Body of pancreas (tissue), 4 donors: ENCODE results near the gene COMMD1. TPM values are rescaled to one million over a fixed set of nuclear protein-coding genes. Genes with fewer than 3 reads are reported as not detected.

Experiments
- ATAC-seq: fragments of 150-250 bp; one replicate; pipeline ENCODE4 v1.9.1; 2016
- DNase-seq, 4 donors: peaks; one replicate each; pipeline ENCODE4 v3.0.0-alpha.2; 2019
- H3K27ac ChIP-seq, 4 donors: fragments of 200-600 bp; sonication (generic); 1 replicate in 3 of 4; 2 replicates in 1 of 4; pipeline versions ENCODE4 v1.5.1 to v1.6.1; 2016 to 2019; ENCODE audit warnings: mild to moderate bottlenecking in 1 of 4, mixed read lengths in 1 of 4, moderate library complexity in 1 of 4
- H3K27me3 ChIP-seq, 2 donors: fragments of 200-600 bp; sonication (generic); one replicate each; pipeline ENCODE4 v1.6.0; 2016; ENCODE audit warnings: mild to moderate bottlenecking in 1 of 2
- H3K36me3 ChIP-seq, 2 donors: fragments of 200-600 bp; sonication (generic); replicated peaks in 1 of 2; 2 replicates each; pipeline ENCODE4 v1.5.1; 2016; ENCODE audit warnings: low read depth in 2 of 2; ENCODE audit not compliant: insufficient read depth in 1 of 2
- H3K4me1 ChIP-seq: fragments of 200-600 bp; sonication (generic); one replicate; pipeline ENCODE4 v1.6.0; 2016
- H3K4me3 ChIP-seq, 2 donors: fragments of 200-600 bp; sonication (generic); 1 replicate in 1 of 2; 2 replicates in 1 of 2; pipeline ENCODE4 v1.5.1; 2016 to 2019
- H3K9me3 ChIP-seq, 3 donors: fragments of 200-600 bp; sonication (generic); 1 replicate in 2 of 3; 2 replicates in 1 of 3; pipeline ENCODE4 v1.5.1; 2016
- POLR2A ChIP-seq, 3 donors: fragments of 450-650 bp; IDR thresholded peaks; one replicate each; pipeline ENCODE4 v1.6.1; 2016; ENCODE audit warnings: antibody characterized with exemption in 3 of 3, mild to moderate bottlenecking in 2 of 3
- WGBS, 2 donors: methylation state at CpG; one replicate each; pipeline ENCODE4 v1.1.5; 2017; 5-methylcytosine and 5-hydroxymethylcytosine counted together
- intact Hi-C: fragments of 100-400 bp; cut with DNase I; formaldehyde crosslinking; loops from one replicate; pipeline ENCODE4 v1.15.1; 2023
- total RNA-seq, 2 donors: library from RNA; depleted of rRNA; stranded (reverse); fragments of >200 nt; gene quantifications; one replicate each; pipeline ENCODE4 v1.1.0, GENCODE V29; 2016
- TF ChIP-seq, protein P1 (sequence below), 7 experiments: fragments of 450-650 bp in 4 of 7; fragments of 200-600 bp in 3 of 7; sonication (generic) in 3 of 7; IDR thresholded peaks; one replicate each; pipeline ENCODE4 v1.5.1; 2016 to 2019; ENCODE audit warnings: antibody characterized with exemption in 7 of 7

Gene COMMD1
- total RNA-seq, 2 donors from 2014 or later: 19.1 to 37.9 TPM

DNA sequence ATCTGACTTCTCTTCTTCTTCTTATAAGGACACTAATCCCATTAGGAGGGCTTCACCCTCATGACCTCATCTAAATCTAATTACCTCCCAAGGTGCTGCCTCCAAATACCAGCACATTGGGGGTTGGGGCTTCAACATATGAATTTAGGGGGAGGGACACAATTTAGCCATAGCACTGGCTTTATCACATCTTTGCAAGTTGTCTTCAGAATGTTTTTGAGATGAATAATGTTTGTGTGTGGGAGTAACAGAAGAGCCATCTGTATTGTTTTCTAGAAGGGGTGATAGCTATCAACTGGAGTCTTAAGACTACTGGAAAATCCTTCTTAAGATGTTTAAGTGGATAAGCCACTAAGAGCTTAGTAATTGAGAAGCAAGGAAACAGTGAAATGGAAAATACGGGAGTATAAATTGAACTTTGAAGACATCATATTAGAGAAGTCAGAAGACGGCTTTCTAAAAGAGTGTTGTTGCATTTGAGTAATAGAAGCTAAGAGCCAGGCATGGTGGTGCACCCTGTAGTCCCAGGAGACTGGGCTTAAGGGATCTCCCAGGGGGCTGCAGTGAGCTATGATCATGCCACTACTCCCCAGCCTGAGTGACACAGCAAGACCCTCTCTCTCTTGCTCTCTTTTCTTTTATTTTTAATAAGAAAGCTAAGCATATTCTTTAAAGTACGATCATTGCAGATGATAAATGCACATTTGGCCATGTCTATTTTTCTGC is 257.8 kb downstream of the COMMD1 start:
- WGBS, 2 donors: 95 to 97% methylated on average over 3 of the region's 3 CpGs
- intact Hi-C loops: no loop called here

DNA sequence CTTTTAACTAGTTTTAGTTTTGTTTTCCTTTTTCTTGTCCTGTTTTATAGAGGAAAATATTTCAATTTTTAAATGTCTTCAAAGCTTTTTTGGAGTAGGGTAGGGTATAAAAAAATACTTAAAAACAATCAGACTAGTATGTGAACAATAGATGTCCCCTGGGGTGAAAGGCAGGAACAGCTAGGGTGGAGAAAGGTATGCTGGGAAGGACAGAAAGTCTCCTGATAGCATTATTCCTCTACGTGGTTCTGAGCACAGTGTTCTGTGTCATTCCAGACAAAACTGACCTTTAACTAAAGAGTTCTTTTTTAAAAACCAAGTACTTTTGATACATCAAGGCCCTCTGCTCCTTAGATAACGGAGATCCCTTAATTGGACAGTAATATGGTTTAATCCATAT is 258.4 kb downstream of the COMMD1 start:
- H3K4me3 ChIP-seq: no peak overlapping the region
- TF ChIP-seq, protein P1, sequence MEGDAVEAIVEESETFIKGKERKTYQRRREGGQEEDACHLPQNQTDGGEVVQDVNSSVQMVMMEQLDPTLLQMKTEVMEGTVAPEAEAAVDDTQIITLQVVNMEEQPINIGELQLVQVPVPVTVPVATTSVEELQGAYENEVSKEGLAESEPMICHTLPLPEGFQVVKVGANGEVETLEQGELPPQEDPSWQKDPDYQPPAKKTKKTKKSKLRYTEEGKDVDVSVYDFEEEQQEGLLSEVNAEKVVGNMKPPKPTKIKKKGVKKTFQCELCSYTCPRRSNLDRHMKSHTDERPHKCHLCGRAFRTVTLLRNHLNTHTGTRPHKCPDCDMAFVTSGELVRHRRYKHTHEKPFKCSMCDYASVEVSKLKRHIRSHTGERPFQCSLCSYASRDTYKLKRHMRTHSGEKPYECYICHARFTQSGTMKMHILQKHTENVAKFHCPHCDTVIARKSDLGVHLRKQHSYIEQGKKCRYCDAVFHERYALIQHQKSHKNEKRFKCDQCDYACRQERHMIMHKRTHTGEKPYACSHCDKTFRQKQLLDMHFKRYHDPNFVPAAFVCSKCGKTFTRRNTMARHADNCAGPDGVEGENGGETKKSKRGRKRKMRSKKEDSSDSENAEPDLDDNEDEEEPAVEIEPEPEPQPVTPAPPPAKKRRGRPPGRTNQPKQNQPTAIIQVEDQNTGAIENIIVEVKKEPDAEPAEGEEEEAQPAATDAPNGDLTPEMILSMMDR (IDR thresholded peaks at IDR 0.05): no peak
- no peak for TF ChIP-seq POLR2A (IDR thresholded peaks at IDR 0.05)
- H3K36me3 ChIP-seq: no peaks in the 10 kb centered on the region
- 58 to 63% methylated on average over 2 of the region's 2 CpGs for WGBS, 2 donors
- H3K4me1 ChIP-seq: no peaks in the 10 kb centered on the region
- no peaks in the 10 kb centered on the region for H3K9me3 ChIP-seq
- no peaks in the 10 kb centered on the region for H3K27me3 ChIP-seq
- DNase-seq (no peak), ATAC-seq (no peak)
- intact Hi-C loops: no loop called here
- H3K27ac ChIP-seq: no peak overlapping the region

More for the DNA sequence above, 257.8 kb downstream of the COMMD1 start:
- DNase-seq: no peak
- Histone ChIP-seq H3K27ac (no peak overlapping the region), H3K9me3 (no peaks in the 10 kb centered on the region), H3K36me3 (no peaks in the 10 kb centered on the region), H3K27me3 (no peaks in the 10 kb centered on the region), H3K4me3 (no peak overlapping the region), H3K4me1 (no peaks in the 10 kb centered on the region)
- TF ChIP-seq POLR2A (IDR thresholded peaks at IDR 0.05): no peak
- TF ChIP-seq, protein P1 (IDR thresholded peaks at IDR 0.05): no peak
- ATAC-seq: no peak

DNA sequence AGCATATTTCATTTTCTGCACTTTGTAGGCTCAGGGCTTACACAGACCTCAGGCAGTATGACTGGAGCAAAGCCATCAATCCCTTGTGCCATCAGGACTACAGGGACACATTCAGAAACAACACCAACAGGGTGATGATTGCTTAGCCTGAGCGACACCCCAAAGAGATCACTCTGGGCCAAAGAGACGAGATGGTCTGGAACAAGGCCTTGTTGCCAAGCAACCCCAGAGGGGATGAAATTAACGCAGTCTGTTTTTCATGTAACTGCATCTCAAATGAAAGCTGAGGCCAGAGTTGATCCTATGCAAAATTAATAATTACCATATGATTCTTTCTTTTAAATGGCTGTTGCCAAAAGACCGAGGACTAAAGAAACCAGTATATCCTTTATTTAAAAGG is 270.3 kb downstream of the COMMD1 start:
- Histone ChIP-seq H3K9me3 (no peaks in the 10 kb centered on the region), H3K36me3 (no peaks in the 10 kb centered on the region), H3K27ac (no peak overlapping the region), H3K4me3 (no peak overlapping the region), H3K4me1 (no peaks in the 10 kb centered on the region), H3K27me3 (no peaks in the 10 kb centered on the region)
- ATAC-seq (no peak), DNase-seq (peak in 1 of 4 donors; percentile 24)
- 82 to 87% methylated on average over 4 of the region's 4 CpGs for WGBS, 2 donors
- TF ChIP-seq POLR2A (IDR thresholded peaks at IDR 0.05): no peak
- TF ChIP-seq, protein P1 (IDR thresholded peaks at IDR 0.05): no peak
- intact Hi-C loops: no loop called here

DNA sequence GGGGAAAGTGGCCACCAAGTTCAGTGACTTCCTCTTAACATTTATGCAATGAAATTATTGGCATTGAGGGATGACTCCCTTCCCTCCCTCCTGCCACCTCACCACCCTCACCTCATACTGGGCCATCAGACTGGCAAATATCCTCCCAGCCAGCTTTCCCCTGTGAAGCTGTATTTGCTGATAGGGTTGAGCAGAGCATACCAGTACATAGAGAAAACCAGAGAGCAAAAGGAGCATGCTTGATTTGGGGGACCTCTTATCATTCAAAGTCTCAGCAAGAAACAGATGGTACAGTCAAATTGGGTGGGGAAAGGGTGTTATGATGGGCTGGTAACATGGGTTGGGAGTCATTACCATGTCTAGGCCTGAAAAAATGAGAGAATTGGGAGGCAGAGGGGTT is 271.3 kb downstream of the COMMD1 start:
- no peak for DNase-seq
- Histone ChIP-seq H3K4me3 (no peak overlapping the region), H3K4me1 (no peaks in the 10 kb centered on the region), H3K9me3 (no peaks in the 10 kb centered on the region), H3K27me3 (no peaks in the 10 kb centered on the region), H3K36me3 (no peaks in the 10 kb centered on the region), H3K27ac (no peak overlapping the region)
- no peak for ATAC-seq
- intact Hi-C loops: no loop called here
- TF ChIP-seq, protein P1 (IDR thresholded peaks at IDR 0.05): no peak
- TF ChIP-seq POLR2A (IDR thresholded peaks at IDR 0.05): no peak
